Liver (tissue), 9 donors: ENCODE data around the gene DAO. TPM values are rescaled to one million over a fixed set of nuclear protein-coding genes. Genes with fewer than 3 reads are reported as not detected.

ENCODE experiments used
- DNase-seq: peaks from one replicate; pipeline ENCODE4 v3.0.0-alpha.2; 2017; ENCODE audit warnings: low spot score
- H3K27ac ChIP-seq, 2 donors: one replicate each; pipeline ENCODE4 v1.7.0; 2013; ENCODE audit warnings: inconsistent platforms in 2 of 2, low read length in 2 of 2, control low read depth in 1 of 2, low read depth in 1 of 2, mild to moderate bottlenecking in 1 of 2
- H3K27me3 ChIP-seq, 4 donors: one replicate each; pipeline versions ENCODE4 v1.6.1 to v1.7.0; 2013; ENCODE audit warnings: low read length in 3 of 4, inconsistent platforms in 1 of 4, mild to moderate bottlenecking in 1 of 4, moderate library complexity in 1 of 4; ENCODE audit not compliant: control insufficient read depth in 4 of 4, insufficient read depth in 4 of 4
- H3K36me3 ChIP-seq, 4 donors: one replicate each; pipeline versions ENCODE4 v1.6.1 to v1.7.0; 2013; ENCODE audit warnings: low read length in 3 of 4, mild to moderate bottlenecking in 3 of 4, low read depth in 1 of 4, moderate library complexity in 1 of 4; ENCODE audit not compliant: control insufficient read depth in 4 of 4, insufficient read depth in 3 of 4
- H3K4me1 ChIP-seq, 4 donors: one replicate each; pipeline versions ENCODE4 v1.6.1 to v1.7.0; 2013; ENCODE audit warnings: low read length in 3 of 4, mild to moderate bottlenecking in 3 of 4, moderate library complexity in 1 of 4; ENCODE audit not compliant: control insufficient read depth in 4 of 4, insufficient read depth in 4 of 4
- H3K4me3 ChIP-seq, 3 donors: one replicate each; pipeline versions ENCODE4 v1.6.1 to v1.7.0; 2013; ENCODE audit warnings: low read length in 3 of 3, control low read depth in 1 of 3, low read depth in 1 of 3, mild to moderate bottlenecking in 1 of 3
- H3K9ac ChIP-seq, 2 donors: one replicate each; pipeline ENCODE4 v1.7.0; 2013; ENCODE audit warnings: low read length in 2 of 2, mild to moderate bottlenecking in 2 of 2, moderate library complexity in 2 of 2, control low read depth in 1 of 2, low read depth in 1 of 2
- H3K9me3 ChIP-seq, 4 donors: one replicate each; pipeline versions ENCODE4 v1.6.1 to v1.7.0; 2013; ENCODE audit warnings: low read length in 3 of 4; ENCODE audit not compliant: control insufficient read depth in 4 of 4
- ATF3 ChIP-seq: IDR thresholded peaks from 2 replicates; pipeline ENCODE4 v1.6.1; 2016; ENCODE audit warnings: antibody characterized with exemption
- EGR1 ChIP-seq, 2 donors: IDR thresholded peaks; 2 replicates each; pipeline ENCODE4 v1.6.1; 2016 to 2018; ENCODE audit warnings: antibody characterized with exemption in 2 of 2, low read depth in 2 of 2
- FOXA2 ChIP-seq: IDR thresholded peaks from 2 replicates; pipeline ENCODE4 v1.6.1; 2016; ENCODE audit warnings: antibody characterized with exemption
- GABPA ChIP-seq, 2 donors: IDR thresholded peaks in 1 of 2; conservative IDR thresholded peaks in 1 of 2; 2 replicates each; pipeline ENCODE4 v1.6.1; 2016; ENCODE audit warnings: antibody characterized with exemption in 2 of 2, mild to moderate bottlenecking in 1 of 2, moderate library complexity in 1 of 2
- HNF4A ChIP-seq, 2 donors: conservative IDR thresholded peaks; 2 replicates each; pipeline ENCODE4 v1.6.1; 2016; ENCODE audit warnings: antibody characterized with exemption in 2 of 2, mild to moderate bottlenecking in 2 of 2
- HNF4G ChIP-seq: IDR thresholded peaks from 2 replicates; pipeline ENCODE4 v1.6.1; 2016; ENCODE audit warnings: antibody characterized with exemption
- MAX ChIP-seq: IDR thresholded peaks from 2 replicates; pipeline ENCODE4 v1.6.1; 2016; ENCODE audit warnings: antibody characterized with exemption
- RAD21 ChIP-seq, 2 donors: IDR thresholded peaks; 2 replicates each; pipeline ENCODE4 v1.6.1; 2016; ENCODE audit warnings: antibody characterized with exemption in 2 of 2, mild to moderate bottlenecking in 2 of 2
- REST ChIP-seq: IDR thresholded peaks from 2 replicates; pipeline ENCODE4 v1.6.1; 2016; ENCODE audit warnings: antibody characterized with exemption, mild to moderate bottlenecking
- RXRA ChIP-seq, 2 donors: IDR thresholded peaks; 2 replicates each; pipeline ENCODE4 v1.6.1; 2017 to 2018; ENCODE audit warnings: antibody characterized with exemption in 2 of 2, mild to moderate bottlenecking in 1 of 2
- SP1 ChIP-seq: IDR thresholded peaks from 2 replicates; pipeline ENCODE4 v1.6.1; 2018; ENCODE audit warnings: antibody characterized with exemption, mild to moderate bottlenecking
- YY1 ChIP-seq: IDR thresholded peaks from 2 replicates; pipeline ENCODE4 v1.6.1; 2016; ENCODE audit warnings: antibody characterized with exemption, mild to moderate bottlenecking
- ZBTB33 ChIP-seq: IDR thresholded peaks from 2 replicates; pipeline ENCODE4 v1.6.1; 2016; ENCODE audit warnings: antibody characterized with exemption
- WGBS: extraction: QIAGEN DNeasy Blood & Tissue Kit; methylation state at CpG from one replicate; pipeline ENCODE4 v1.1.7; 2013; 5-methylcytosine and 5-hydroxymethylcytosine counted together
- polyA plus RNA-seq, 2 donors: library from polyadenylated mRNA; stranded (reverse) in 1 of 2; unstranded in 1 of 2; fragments of 200-250 nt in 1 of 2; fragments of >200 nt in 1 of 2; fragmentation: Nextera tagmentation in 1 of 2; extraction: Ambion mirVana in 1 of 2; gene quantifications; one replicate each; pipeline versions ENCODE4 v1.2.1 to v1.2.3, GENCODE V29; 2013 to 2015
- total RNA-seq, 2 donors: library from RNA; depleted of rRNA; stranded (reverse); fragments of >200 nt; gene quantifications; one replicate each; pipeline ENCODE4 v1.2.3, GENCODE V29; 2014
- TF ChIP-seq, protein P1 (sequence below): fragments of 150-350 bp; IDR thresholded peaks from 2 replicates; pipeline ENCODE4 v1.5.1; 2017; ENCODE audit warnings: improper control_type of control experiment, low read depth, low read length; ENCODE audit not compliant: missing input control
- donor health status: healthy.
- donor health status: healthy.
- donor health status: healthy.
- donor health status: healthy.
- donor health status: healthy.

The DAO gene
- total and polyA plus RNA-seq, 4 donors: 0.84 to 51.4 (median 22.9) TPM

DNA sequence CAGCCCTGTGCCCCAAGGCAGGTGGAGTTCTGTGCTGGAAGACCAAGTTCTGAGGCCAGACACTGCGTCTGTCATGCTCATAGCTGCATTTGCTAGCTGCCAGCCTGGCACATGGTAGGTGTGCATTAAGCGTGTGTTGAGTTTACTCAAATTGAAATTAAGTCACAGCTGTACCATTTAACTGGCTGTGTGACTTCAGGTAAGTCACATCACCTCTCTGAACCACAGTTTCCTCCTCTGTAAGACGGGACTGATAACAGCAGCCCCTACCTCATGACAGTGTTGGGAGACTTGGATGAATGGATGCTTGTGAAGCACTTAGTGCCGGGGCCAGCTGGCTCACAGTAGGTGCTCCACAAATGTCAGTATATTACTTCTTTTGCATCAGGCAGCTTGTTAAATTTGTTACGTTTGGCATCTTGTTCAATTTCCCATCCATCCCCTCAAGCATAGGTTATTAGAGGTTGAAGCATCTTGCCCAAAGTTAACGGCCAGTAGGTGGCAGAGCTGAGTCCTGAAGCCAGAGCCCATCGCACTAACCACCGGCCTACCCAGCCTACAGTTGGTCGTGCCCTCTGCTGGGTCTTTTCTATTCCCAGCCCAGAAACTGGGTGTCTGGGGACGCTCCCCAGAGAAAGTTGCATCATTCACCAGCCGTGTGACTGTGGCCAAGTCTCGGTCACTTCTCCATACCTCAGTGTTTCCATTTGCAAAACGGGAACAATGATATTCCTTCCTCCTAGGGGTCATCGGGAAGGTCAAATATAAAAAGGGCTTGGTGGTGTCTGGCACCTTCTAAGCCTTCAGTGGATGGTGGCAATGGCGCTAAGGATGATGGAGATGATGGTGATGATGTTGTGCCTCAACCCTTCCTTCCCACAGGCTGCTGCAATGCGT is 4.5 kb downstream of the DAO start:
- peaks cover 0 to 2% (median 0%) of the 10 kb centered on the region in 4 donors for H3K36me3 ChIP-seq
- peak; percentile 57 for DNase-seq

DNA sequence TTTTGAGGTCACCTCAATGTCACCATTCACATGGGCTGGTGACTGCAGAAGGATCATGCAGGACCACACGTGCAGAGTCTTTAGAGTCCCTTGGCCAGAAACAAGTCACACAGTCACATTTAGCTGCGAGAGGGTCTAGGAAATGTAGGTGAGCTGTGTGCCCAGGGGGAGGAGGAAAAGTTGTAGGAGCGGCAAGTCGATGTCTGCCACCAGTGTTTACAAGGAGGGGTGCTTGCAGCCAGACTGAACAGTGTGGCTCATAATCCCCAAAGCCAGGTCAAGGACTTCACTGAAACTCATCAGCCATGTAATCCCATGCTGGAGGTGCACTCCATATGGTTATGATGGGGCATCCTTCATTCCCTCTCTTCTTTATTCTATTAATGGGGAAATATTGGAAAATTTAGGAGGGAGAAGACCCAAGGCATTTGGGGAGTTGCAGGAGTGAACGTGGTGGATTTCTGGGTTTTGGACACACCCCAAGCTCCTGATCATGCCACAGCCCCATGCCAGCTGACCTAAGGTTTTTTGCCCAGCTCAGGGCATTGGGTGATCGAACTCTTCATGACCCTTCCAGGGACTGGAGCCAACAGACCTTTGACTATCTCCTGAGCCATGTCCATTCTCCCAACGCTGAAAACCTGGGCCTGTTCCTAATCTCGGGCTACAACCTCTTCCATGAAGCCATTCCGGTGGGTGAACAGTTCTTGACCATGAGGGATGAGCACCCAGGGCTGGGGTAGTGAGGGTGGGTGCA is 7.2 kb downstream of the DAO start:
- 33% methylated on average over 9 of the region's 9 CpGs for WGBS
- no peak for DNase-seq
- no peaks in the 10 kb centered on the region for H3K27me3 ChIP-seq
- TF ChIP-seq YY1 (peak; percentile 91), ATF3 (no peak), GABPA (IDR thresholded peaks at IDR 0.05 in 1 of 2, conservative IDR thresholded peaks at IDR 0.05 in 1 of 2) (no peak), SP1 (peak; percentile 89), HNF4A (conservative IDR thresholded peaks at IDR 0.05) (peak; percentile 87 to 94), REST (peak; percentile 60), FOXA2 (no peak), HNF4G (peak; percentile 72), ZBTB33 (peak; percentile 55), RAD21 (IDR thresholded peaks at IDR 0.05) (peak; percentile 36 to 38), MAX (peak; percentile 61), RXRA (IDR thresholded peaks at IDR 0.05) (peak; percentile 98 to 99), EGR1 (IDR thresholded peaks at IDR 0.05; ENCODE audit: low read depth in 2 of 2) (peak in 1 of 2 donors; percentile 26)
- TF ChIP-seq, protein P1, sequence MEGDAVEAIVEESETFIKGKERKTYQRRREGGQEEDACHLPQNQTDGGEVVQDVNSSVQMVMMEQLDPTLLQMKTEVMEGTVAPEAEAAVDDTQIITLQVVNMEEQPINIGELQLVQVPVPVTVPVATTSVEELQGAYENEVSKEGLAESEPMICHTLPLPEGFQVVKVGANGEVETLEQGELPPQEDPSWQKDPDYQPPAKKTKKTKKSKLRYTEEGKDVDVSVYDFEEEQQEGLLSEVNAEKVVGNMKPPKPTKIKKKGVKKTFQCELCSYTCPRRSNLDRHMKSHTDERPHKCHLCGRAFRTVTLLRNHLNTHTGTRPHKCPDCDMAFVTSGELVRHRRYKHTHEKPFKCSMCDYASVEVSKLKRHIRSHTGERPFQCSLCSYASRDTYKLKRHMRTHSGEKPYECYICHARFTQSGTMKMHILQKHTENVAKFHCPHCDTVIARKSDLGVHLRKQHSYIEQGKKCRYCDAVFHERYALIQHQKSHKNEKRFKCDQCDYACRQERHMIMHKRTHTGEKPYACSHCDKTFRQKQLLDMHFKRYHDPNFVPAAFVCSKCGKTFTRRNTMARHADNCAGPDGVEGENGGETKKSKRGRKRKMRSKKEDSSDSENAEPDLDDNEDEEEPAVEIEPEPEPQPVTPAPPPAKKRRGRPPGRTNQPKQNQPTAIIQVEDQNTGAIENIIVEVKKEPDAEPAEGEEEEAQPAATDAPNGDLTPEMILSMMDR: no peak

More for the DNA sequence above, 4.5 kb downstream of the DAO start:
- peaks cover 4 to 81% (median 55%) of the 10 kb centered on the region in 4 donors for H3K4me1 ChIP-seq
- no peaks in the 10 kb centered on the region for H3K9me3 ChIP-seq
- 66% methylated on average over 16 of the region's 16 CpGs for WGBS
- no peaks in the 10 kb centered on the region for H3K27me3 ChIP-seq
- H3K27ac ChIP-seq: no peak overlapping the region
- TF ChIP-seq RXRA (IDR thresholded peaks at IDR 0.05) (peak; percentile 43 to 78), EGR1 (IDR thresholded peaks at IDR 0.05; ENCODE audit: low read depth in 2 of 2) (no peak), FOXA2 (no peak), ATF3 (no peak), RAD21 (IDR thresholded peaks at IDR 0.05) (peak; percentile 66 to 79)
- TF ChIP-seq, protein P1: peak; percentile 51
- H3K9ac ChIP-seq: no peak overlapping the region
- no peak overlapping the region for H3K4me3 ChIP-seq

More for the DNA sequence above, 7.2 kb downstream of the DAO start:
- H3K4me1 ChIP-seq: peaks cover 2 to 58% (median 43%) of the 10 kb centered on the region in 4 donors
- H3K9me3 ChIP-seq: peaks cover 0 to 4% (median 2%) of the 10 kb centered on the region in 4 donors
- peak overlapping the region; percentile 74 to 83 for H3K27ac ChIP-seq
- H3K9ac ChIP-seq: no peak overlapping the region
- H3K4me3 ChIP-seq: peak overlapping the region in 1 of 3 donors; percentile 7
- peaks cover 0 to 17% (median 9%) of the 10 kb centered on the region in 4 donors for H3K36me3 ChIP-seq
